Activated T-cell treated with anti-CD3 and anti-CD28 coated beads, Interleukin-2, amount 50 U/mL, for 72 hours (primary cell): ENCODE measurements around the gene IVD. TPM values are rescaled to one million over a fixed set of nuclear protein-coding genes. Genes with fewer than 3 reads are reported as not detected.

Experiments used
- ATAC-seq, 2 donors: fragments of 150-1000 bp; cut with Tn5 transposase; replicated peaks in 1 of 2; 2 replicates each; pipeline ENCODE4 v1.10.0; 2021; ENCODE audit warnings: moderate library complexity in 2 of 2, mild to moderate bottlenecking in 1 of 2
- DNase-seq, 2 donors: peaks; one replicate each; pipeline ENCODE4 v3.0.0; 2021 to 2022; ENCODE audit warnings: mixed read lengths in 1 of 2
- H3K27ac Mint-ChIP-seq: one replicate; pipeline ENCODE4 v1.8.0; 2022; ENCODE audit warnings: mild to moderate bottlenecking, moderate library complexity, mixed read lengths
- H3K27me3 Mint-ChIP-seq: one replicate; pipeline ENCODE4 v1.8.0; 2022; ENCODE audit warnings: low read depth, mixed read lengths
- H3K36me3 Mint-ChIP-seq, 2 donors: one replicate each; pipeline ENCODE4 v1.8.0; 2022; ENCODE audit warnings: mixed read lengths in 2 of 2, mild to moderate bottlenecking in 1 of 2; ENCODE audit not compliant: insufficient read depth in 2 of 2
- H3K4me1 Mint-ChIP-seq: one replicate; pipeline ENCODE4 v1.8.0; 2022; ENCODE audit warnings: low read depth, mixed read lengths
- H3K4me3 Mint-ChIP-seq, 2 donors: one replicate each; pipeline ENCODE4 v1.8.0; 2022; ENCODE audit warnings: mild to moderate bottlenecking in 2 of 2, mixed read lengths in 2 of 2, moderate library complexity in 2 of 2
- H3K9me3 Mint-ChIP-seq, 2 donors: one replicate each; pipeline ENCODE4 v1.8.0; 2022; ENCODE audit warnings: mixed read lengths in 2 of 2
- total RNA-seq, 2 donors: library from RNA; stranded (reverse); gene quantifications; one replicate each; pipeline ENCODE4 v1.2.3, GENCODE V29; 2022

Gene IVD
- total RNA-seq, 2 donors from 2014 or later = 61.2 to 75.5 TPM

- H3K9me3 Mint-ChIP-seq = no peaks in the 10 kb centered on the region
- no peak overlapping the region for H3K4me3 Mint-ChIP-seq
- no peak overlapping the region for H3K27ac Mint-ChIP-seq
- DNase-seq (no peak), ATAC-seq (no peak)
- H3K27me3 Mint-ChIP-seq = no peaks in the 10 kb centered on the region
- peaks cover 29% of the 10 kb centered on the region for H3K4me1 Mint-ChIP-seq
- H3K36me3 Mint-ChIP-seq = no peaks in the 10 kb centered on the region
Measured at GRCh38 chr15:40466426-40467260, 61.0 kb downstream of the IVD start.

DNA sequence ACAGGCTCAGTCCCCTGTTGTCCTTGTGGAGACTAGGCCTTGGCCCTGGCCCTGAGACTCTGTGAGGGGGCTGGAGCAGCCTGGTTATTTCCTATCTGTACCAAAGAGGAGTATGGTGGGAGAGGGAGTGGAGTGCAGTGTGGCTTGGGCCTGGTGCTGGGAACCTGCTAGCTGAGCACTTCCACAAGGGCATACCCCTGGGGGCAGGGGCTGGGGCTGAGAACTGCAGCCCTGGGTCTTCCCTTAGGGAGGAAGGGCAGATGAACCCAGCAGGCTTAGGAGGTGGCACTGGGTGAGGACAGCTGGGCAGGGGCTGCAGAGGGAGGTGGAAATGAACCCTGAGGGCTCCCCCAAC is 61.6 kb downstream of the IVD start:
- DNase-seq = no peak
- Mint-ChIP-seq H3K4me1 (peaks cover 35% of the 10 kb centered on the region), H3K27ac (peak overlapping the region; percentile 20), H3K36me3 (no peaks in the 10 kb centered on the region), H3K4me3 (no peak overlapping the region), H3K9me3 (no peaks in the 10 kb centered on the region), H3K27me3 (no peaks in the 10 kb centered on the region)
- ATAC-seq = no peak

- no peaks in the 10 kb centered on the region for H3K9me3 Mint-ChIP-seq
- peaks cover 41% of the 10 kb centered on the region for H3K4me1 Mint-ChIP-seq
- no peaks in the 10 kb centered on the region for H3K36me3 Mint-ChIP-seq
- ATAC-seq = no peak
- no peak for DNase-seq
- H3K4me3 Mint-ChIP-seq = no peak overlapping the region
- no peaks in the 10 kb centered on the region for H3K27me3 Mint-ChIP-seq
- H3K27ac Mint-ChIP-seq = no peak overlapping the region
Measured at GRCh38 chr15:40468898-40469331, 63.3 kb downstream of the IVD start.

- Mint-ChIP-seq H3K4me3 (peak overlapping the region; percentile 30 to 39), H3K27ac (no peak overlapping the region), H3K36me3 (no peaks in the 10 kb centered on the region), H3K9me3 (no peaks in the 10 kb centered on the region), H3K27me3 (no peaks in the 10 kb centered on the region), H3K4me1 (peaks cover 36% of the 10 kb centered on the region)
- no peak for DNase-seq
- no peak for ATAC-seq
Measured at GRCh38 chr15:40469776-40470390, 64.3 kb downstream of the IVD start.

GRCh38 chr15:40470423-40471104 is 65.0 kb downstream of the IVD start, which contains the start of gene CHST14:
TSS of gene CHST14 (plus strand) at chr15:40470984. CDS start at chr15:40471214, 230 bp downstream.
- peaks cover 32% of the 10 kb centered on the region for H3K4me1 Mint-ChIP-seq
- H3K27ac Mint-ChIP-seq = peak within 1 kb of the TSS; percentile 72

More at GRCh38 chr15:40470423-40471104, 65.0 kb downstream of the IVD start, which contains the start of gene CHST14:
- DNase-seq = peak; percentile 59 to 75
- Mint-ChIP-seq H3K9me3 (no peaks in the 10 kb centered on the region), H3K36me3 (no peaks in the 10 kb centered on the region), H3K4me3 (peak within 1 kb of the TSS; percentile 90 to 95), H3K27me3 (no peaks in the 10 kb centered on the region)
- ATAC-seq = peak; percentile 83 to 86

Other genes starting within 250 kb of the IVD start
- gene BUB1B, start 244.7 kb upstream of the IVD start, total RNA-seq = 10 to 100 TPM; 86.5 to 91.2 TPM
- 1 to 10 TPM in 1 of 2 donors, under 1 TPM in 1; 0.51 to 1.2 TPM for gene PAK6, start 166.7 kb upstream of the IVD start, total RNA-seq
- gene ANKRD63, start 122.7 kb upstream of the IVD start, total RNA-seq = not detected
- 10 to 100 TPM; 90.4 to 91.8 TPM for gene PLCB2, start 97.9 kb upstream of the IVD start, total RNA-seq
- 10 to 100 TPM in 1 of 2 donors, 1 to 10 TPM in 1; 7.1 to 10.2 TPM for gene INAFM2, start 82.1 kb upstream of the IVD start, total RNA-seq
- gene CCDC9B, start 64.9 kb upstream of the IVD start, total RNA-seq = 1 to 10 TPM; 1.0 to 1.6 TPM
- not detected for gene PHGR1, start 54.8 kb upstream of the IVD start, total RNA-seq
- gene DISP2, start 47.6 kb upstream of the IVD start, total RNA-seq = under 1 TPM; 0.19 to 0.34 TPM
- 10 to 100 TPM; 47.3 to 61.5 TPM for gene KNSTRN, start 23.1 kb upstream of the IVD start, total RNA-seq
- 10 to 100 TPM; 20.8 to 21.9 TPM for gene BAHD1, start 35.2 kb downstream of the IVD start, total RNA-seq
- 1 to 10 TPM; 9.5 to 9.7 TPM for gene CHST14, start 65.2 kb downstream of the IVD start, total RNA-seq
- 10 to 100 TPM; 34.8 to 38.1 TPM for gene CCDC32, start 159.2 kb downstream of the IVD start, total RNA-seq
- gene RPUSD2, start 163.5 kb downstream of the IVD start, total RNA-seq = 10 to 100 TPM; 11.3 to 12.9 TPM
- gene KNL1, start 188.5 kb downstream of the IVD start, total RNA-seq = 10 to 100 TPM; 32.5 to 34.1 TPM